ENCODE measurements around the gene UGT1A6. TPM values are rescaled to one million over a fixed set of nuclear protein-coding genes. Genes with fewer than 3 reads are reported as not detected.

The UGT1A6 gene
- total and polyA plus RNA-seq, 2 donors (not counting 1 experiment from before 2014, with no cell fraction given), result not detected

DNA sequence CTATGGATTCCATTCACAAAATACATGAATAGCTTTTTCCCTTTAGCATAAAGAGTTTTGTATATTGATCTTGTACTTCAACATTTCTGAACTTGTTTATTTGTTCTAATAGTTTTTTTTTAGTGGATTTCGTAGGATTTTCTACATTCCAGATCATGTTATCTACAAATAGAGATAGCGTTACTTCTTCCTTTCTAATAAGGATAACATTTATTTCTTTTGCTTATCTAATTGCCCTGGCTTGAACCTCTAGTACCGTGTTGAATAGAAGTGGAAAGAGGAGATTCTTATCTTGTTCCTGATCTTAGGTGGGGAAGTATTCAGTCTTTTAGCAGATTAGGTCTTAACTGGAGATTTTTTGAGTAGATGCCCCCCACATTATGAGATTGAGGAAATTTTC is 9.5 kb downstream of the UGT1A6 start:
- H3K4me1 ChIP-seq (ENCODE audit: control insufficient read depth, extremely low read depth, insufficient read depth, low read length), result no peaks in the 10 kb centered on the region
- H3K36me3 ChIP-seq (ENCODE audit: control insufficient read depth, insufficient read depth, low read length), result no peaks in the 10 kb centered on the region
- DNase-seq (ENCODE audit: low read depth in 2 of 2), result no peak
- H3K4me3 ChIP-seq (replicated peaks in 1 of 4; ENCODE audit: control extremely low read depth in 1 of 4, insufficient read depth in 1 of 4, low read depth in 3 of 4, low read length in 4 of 4), result no peak overlapping the region
- no peaks in the 10 kb centered on the region for H3K9me3 ChIP-seq (ENCODE audit: control insufficient read depth, insufficient read depth, low read depth, low read length)
- H3K9ac ChIP-seq (ENCODE audit: insufficient read depth, low read length), result no peak overlapping the region
- TF ChIP-seq, protein P1, sequence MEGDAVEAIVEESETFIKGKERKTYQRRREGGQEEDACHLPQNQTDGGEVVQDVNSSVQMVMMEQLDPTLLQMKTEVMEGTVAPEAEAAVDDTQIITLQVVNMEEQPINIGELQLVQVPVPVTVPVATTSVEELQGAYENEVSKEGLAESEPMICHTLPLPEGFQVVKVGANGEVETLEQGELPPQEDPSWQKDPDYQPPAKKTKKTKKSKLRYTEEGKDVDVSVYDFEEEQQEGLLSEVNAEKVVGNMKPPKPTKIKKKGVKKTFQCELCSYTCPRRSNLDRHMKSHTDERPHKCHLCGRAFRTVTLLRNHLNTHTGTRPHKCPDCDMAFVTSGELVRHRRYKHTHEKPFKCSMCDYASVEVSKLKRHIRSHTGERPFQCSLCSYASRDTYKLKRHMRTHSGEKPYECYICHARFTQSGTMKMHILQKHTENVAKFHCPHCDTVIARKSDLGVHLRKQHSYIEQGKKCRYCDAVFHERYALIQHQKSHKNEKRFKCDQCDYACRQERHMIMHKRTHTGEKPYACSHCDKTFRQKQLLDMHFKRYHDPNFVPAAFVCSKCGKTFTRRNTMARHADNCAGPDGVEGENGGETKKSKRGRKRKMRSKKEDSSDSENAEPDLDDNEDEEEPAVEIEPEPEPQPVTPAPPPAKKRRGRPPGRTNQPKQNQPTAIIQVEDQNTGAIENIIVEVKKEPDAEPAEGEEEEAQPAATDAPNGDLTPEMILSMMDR (conservative IDR thresholded peaks at IDR 0.05 in 1 of 2, IDR thresholded peaks at IDR 0.05 in 1 of 2; ENCODE audit: low read depth in 1 of 2, low read length in 2 of 2), result no peak
- no peak overlapping the region for H2AFZ ChIP-seq (ENCODE audit: low read length)
- no peaks in the 10 kb centered on the region for H4K20me1 ChIP-seq (ENCODE audit: control insufficient read depth, extremely low read depth, insufficient read depth, low read length)
- H3K4me2 ChIP-seq (ENCODE audit: extremely low read depth, insufficient read depth, low read length), result no peak overlapping the region
- H3K27ac ChIP-seq (ENCODE audit: insufficient read depth, low read length), result no peak overlapping the region
- H3K79me2 ChIP-seq (ENCODE audit: control insufficient read depth, insufficient read depth, low read length), result no peaks in the 10 kb centered on the region
- no peaks in the 10 kb centered on the region for H3K27me3 ChIP-seq (ENCODE audit: control insufficient read depth, insufficient read depth, low read length)

- no peaks in the 10 kb centered on the region for H4K20me1 ChIP-seq (ENCODE audit: control insufficient read depth, extremely low read depth, insufficient read depth, low read length)
- DNase-seq (ENCODE audit: low read depth in 2 of 2), result peak in 1 of 2 donors; percentile 56
Observed at GRCh38 chr2:233705911-233706506, 13.3 kb downstream of the UGT1A6 start.

DNA sequence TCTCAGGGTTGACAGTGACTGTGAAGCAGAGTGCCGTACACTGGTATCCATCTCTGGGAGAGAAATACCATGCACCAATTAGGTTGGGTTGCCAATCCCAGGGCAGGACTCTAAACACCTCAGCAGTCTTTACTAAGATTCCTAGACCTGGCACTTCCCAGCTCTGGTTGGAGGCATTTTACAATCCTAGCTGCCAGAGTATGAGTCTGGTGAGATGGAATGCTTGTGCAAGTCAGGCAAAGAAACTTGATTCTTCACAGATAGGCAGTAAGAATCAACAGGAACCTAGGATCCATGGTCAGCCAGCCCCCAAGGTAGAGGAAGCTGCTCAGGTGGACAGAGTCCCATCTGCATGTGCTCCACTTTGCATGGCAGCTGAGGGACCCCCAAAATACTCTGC is 14.0 kb downstream of the UGT1A6 start:
- no peaks in the 10 kb centered on the region for H3K79me2 ChIP-seq (ENCODE audit: control insufficient read depth, insufficient read depth, low read length)
- no peak overlapping the region for H3K4me2 ChIP-seq (ENCODE audit: extremely low read depth, insufficient read depth, low read length)
- TF ChIP-seq, protein P1 (conservative IDR thresholded peaks at IDR 0.05 in 1 of 2, IDR thresholded peaks at IDR 0.05 in 1 of 2; ENCODE audit: low read depth in 1 of 2, low read length in 2 of 2), result no peak
- no peak for TF ChIP-seq EZH2 (IDR thresholded peaks at IDR 0.05; ENCODE audit: low read length, missing control alignments)
- DNase-seq (ENCODE audit: low read depth in 2 of 2), result peak in 1 of 2 donors; percentile 78
- no peak overlapping the region for H2AFZ ChIP-seq (ENCODE audit: low read length)
- H3K4me1 ChIP-seq (ENCODE audit: control insufficient read depth, extremely low read depth, insufficient read depth, low read length), result no peaks in the 10 kb centered on the region
- H3K27me3 ChIP-seq (ENCODE audit: control insufficient read depth, insufficient read depth, low read length), result no peaks in the 10 kb centered on the region
- no peak overlapping the region for H3K9ac ChIP-seq (ENCODE audit: insufficient read depth, low read length)
- H3K4me3 ChIP-seq (replicated peaks in 1 of 4; ENCODE audit: control extremely low read depth in 1 of 4, insufficient read depth in 1 of 4, low read depth in 3 of 4, low read length in 4 of 4), result no peak overlapping the region
- no peak overlapping the region for H3K27ac ChIP-seq (ENCODE audit: insufficient read depth, low read length)
- H4K20me1 ChIP-seq (ENCODE audit: control insufficient read depth, extremely low read depth, insufficient read depth, low read length), result no peaks in the 10 kb centered on the region
- no peaks in the 10 kb centered on the region for H3K36me3 ChIP-seq (ENCODE audit: control insufficient read depth, insufficient read depth, low read length)
- no peaks in the 10 kb centered on the region for H3K9me3 ChIP-seq (ENCODE audit: control insufficient read depth, insufficient read depth, low read depth, low read length)

More at GRCh38 chr2:233705911-233706506, 13.3 kb downstream of the UGT1A6 start:
- no peaks in the 10 kb centered on the region for H3K4me1 ChIP-seq (ENCODE audit: control insufficient read depth, extremely low read depth, insufficient read depth, low read length)
- H3K36me3 ChIP-seq (ENCODE audit: control insufficient read depth, insufficient read depth, low read length), result no peaks in the 10 kb centered on the region
- H2AFZ ChIP-seq (ENCODE audit: low read length), result no peak overlapping the region
- TF ChIP-seq, protein P1 (conservative IDR thresholded peaks at IDR 0.05 in 1 of 2, IDR thresholded peaks at IDR 0.05 in 1 of 2; ENCODE audit: low read depth in 1 of 2, low read length in 2 of 2), result no peak
- TF ChIP-seq EZH2 (IDR thresholded peaks at IDR 0.05; ENCODE audit: low read length, missing control alignments), result no peak
- no peak overlapping the region for H3K9ac ChIP-seq (ENCODE audit: insufficient read depth, low read length)
- H3K4me2 ChIP-seq (ENCODE audit: extremely low read depth, insufficient read depth, low read length), result no peak overlapping the region
- H3K4me3 ChIP-seq (replicated peaks in 1 of 4; ENCODE audit: control extremely low read depth in 1 of 4, insufficient read depth in 1 of 4, low read depth in 3 of 4, low read length in 4 of 4), result no peak overlapping the region
- no peaks in the 10 kb centered on the region for H3K9me3 ChIP-seq (ENCODE audit: control insufficient read depth, insufficient read depth, low read depth, low read length)
- H3K27me3 ChIP-seq (ENCODE audit: control insufficient read depth, insufficient read depth, low read length), result no peaks in the 10 kb centered on the region
- no peaks in the 10 kb centered on the region for H3K79me2 ChIP-seq (ENCODE audit: control insufficient read depth, insufficient read depth, low read length)
- H3K27ac ChIP-seq (ENCODE audit: insufficient read depth, low read length), result no peak overlapping the region

Measured in fibroblast of lung (primary cell).